Chondrocyte (in vitro differentiated cells): ENCODE results near the gene SLC25A41. TPM values are rescaled to one million over a fixed set of nuclear protein-coding genes. Genes with fewer than 3 reads are reported as not detected.
"Not testable (repeated sequence)": the region's sequence is repeated elsewhere in the genome, so short reads cannot be mapped to it uniquely, and the experiment has no call there.

Source experiments
- DNase-seq: peaks from one replicate; pipeline ENCODE4 v3.0.0; 2021; ENCODE audit warnings: mixed read lengths, low spot score
- H3K27ac Mint-ChIP-seq: one replicate; pipeline ENCODE4 v1.8.0; 2021; ENCODE audit warnings: mild to moderate bottlenecking, moderate library complexity, mixed read lengths; ENCODE audit not compliant: unreplicated experiment
- H3K27me3 Mint-ChIP-seq: 2 replicates; pipeline ENCODE4 v1.8.0; 2021; ENCODE audit warnings: low read depth, mixed read lengths
- H3K36me3 Mint-ChIP-seq: 2 replicates; pipeline ENCODE4 v1.8.0; 2021; ENCODE audit warnings: low read depth, mixed read lengths
- H3K4me1 Mint-ChIP-seq: 2 replicates; pipeline ENCODE4 v1.8.0; 2021; ENCODE audit warnings: low read depth, mild to moderate bottlenecking, mixed read lengths
- H3K4me3 Mint-ChIP-seq: one replicate; pipeline ENCODE4 v1.8.0; 2021; ENCODE audit warnings: mild to moderate bottlenecking, moderate library complexity, mixed read lengths; ENCODE audit not compliant: unreplicated experiment
- H3K9me3 Mint-ChIP-seq: 2 replicates; pipeline ENCODE4 v1.8.0; 2021; ENCODE audit warnings: low read depth, mixed read lengths
- total RNA-seq: library from RNA; stranded (reverse); gene quantifications from 3 replicates; pipeline ENCODE4 v1.2.1, GENCODE V29; 2021
- TF ChIP-seq, protein P1 (sequence below): fragments of 200-600 bp; sonication (generic); IDR thresholded peaks from 2 replicates; pipeline ENCODE4 v1.5.0; 2021; ENCODE audit warnings: antibody characterized with exemption, mild to moderate bottlenecking, moderate library complexity

The SLC25A41 gene
- total RNA-seq, 1 donor from 2014 or later: 0.20 TPM

DNA sequence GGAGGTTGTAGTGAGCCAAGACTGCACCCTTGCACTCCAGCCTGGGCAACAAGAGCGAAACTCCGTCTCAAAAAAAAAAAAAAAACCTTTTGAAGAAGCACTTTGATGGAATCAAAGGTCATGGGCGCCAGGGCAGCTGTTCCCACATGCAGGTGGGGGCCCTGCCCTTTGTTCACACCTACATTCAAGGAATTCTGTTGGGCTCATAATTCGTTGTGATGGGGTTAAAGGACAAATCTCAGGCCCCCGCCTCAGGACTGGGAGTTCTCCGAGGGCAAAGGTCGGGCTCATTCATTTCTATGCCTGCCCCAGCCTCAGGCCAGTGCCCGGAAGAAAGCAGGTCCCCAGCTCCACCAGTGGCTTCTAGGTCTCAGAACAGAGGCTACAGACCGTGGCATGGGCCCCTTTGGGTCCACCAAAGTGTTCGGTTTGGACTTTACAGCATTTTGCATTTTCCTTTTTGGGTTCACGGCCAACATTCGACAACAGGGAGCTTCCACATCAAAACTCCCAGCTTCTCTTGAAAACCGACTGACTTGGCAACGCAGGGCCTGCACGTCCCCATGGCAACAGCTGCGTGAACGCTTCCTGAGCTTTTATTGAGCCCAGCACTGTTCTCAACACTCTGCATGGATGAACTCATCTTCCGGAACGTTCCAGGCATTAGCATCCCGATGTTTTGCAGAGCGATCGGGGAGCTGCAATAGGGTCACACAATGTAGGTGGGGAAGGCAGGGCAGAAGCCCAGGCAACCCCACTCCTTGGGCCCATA lies 30.5 kb downstream of the SLC25A41 start:
- no peaks in the 10 kb centered on the region for H3K9me3 Mint-ChIP-seq
- no peaks in the 10 kb centered on the region for H3K36me3 Mint-ChIP-seq
- no peak overlapping the region for H3K27ac Mint-ChIP-seq
- H3K27me3 Mint-ChIP-seq: no peaks in the 10 kb centered on the region
- H3K4me3 Mint-ChIP-seq: no peak overlapping the region
- H3K4me1 Mint-ChIP-seq: no peaks in the 10 kb centered on the region
- DNase-seq: no peak
- TF ChIP-seq, protein P1, sequence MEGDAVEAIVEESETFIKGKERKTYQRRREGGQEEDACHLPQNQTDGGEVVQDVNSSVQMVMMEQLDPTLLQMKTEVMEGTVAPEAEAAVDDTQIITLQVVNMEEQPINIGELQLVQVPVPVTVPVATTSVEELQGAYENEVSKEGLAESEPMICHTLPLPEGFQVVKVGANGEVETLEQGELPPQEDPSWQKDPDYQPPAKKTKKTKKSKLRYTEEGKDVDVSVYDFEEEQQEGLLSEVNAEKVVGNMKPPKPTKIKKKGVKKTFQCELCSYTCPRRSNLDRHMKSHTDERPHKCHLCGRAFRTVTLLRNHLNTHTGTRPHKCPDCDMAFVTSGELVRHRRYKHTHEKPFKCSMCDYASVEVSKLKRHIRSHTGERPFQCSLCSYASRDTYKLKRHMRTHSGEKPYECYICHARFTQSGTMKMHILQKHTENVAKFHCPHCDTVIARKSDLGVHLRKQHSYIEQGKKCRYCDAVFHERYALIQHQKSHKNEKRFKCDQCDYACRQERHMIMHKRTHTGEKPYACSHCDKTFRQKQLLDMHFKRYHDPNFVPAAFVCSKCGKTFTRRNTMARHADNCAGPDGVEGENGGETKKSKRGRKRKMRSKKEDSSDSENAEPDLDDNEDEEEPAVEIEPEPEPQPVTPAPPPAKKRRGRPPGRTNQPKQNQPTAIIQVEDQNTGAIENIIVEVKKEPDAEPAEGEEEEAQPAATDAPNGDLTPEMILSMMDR: no peak

DNA sequence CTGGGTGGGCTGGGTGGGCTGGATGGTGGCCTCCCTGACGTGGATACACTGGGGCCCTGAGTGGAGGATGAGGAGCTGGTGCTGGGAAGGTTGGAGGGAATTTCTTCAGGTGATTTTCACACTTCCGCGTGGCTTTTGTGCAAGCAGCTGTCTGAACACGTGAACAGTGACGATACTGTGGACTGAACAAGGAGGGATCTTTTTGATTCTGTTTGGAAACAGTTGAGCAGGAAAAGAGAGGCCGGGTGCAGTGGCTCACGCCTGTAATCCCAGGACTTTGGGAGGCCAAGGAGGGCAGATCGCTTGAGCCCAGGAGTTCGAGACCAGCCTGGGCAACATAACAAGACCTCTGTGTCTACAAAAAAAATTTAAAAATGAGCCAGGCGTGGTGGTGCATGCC lies 31.5 kb downstream of the SLC25A41 start:
- H3K4me1 Mint-ChIP-seq: no peaks in the 10 kb centered on the region
- H3K27me3 Mint-ChIP-seq: no peaks in the 10 kb centered on the region
- TF ChIP-seq, protein P1: no peak
- no peak overlapping the region for H3K27ac Mint-ChIP-seq
- H3K4me3 Mint-ChIP-seq: no peak overlapping the region
- H3K36me3 Mint-ChIP-seq: no peaks in the 10 kb centered on the region
- no peak for DNase-seq
- H3K9me3 Mint-ChIP-seq: no peaks in the 10 kb centered on the region

DNA sequence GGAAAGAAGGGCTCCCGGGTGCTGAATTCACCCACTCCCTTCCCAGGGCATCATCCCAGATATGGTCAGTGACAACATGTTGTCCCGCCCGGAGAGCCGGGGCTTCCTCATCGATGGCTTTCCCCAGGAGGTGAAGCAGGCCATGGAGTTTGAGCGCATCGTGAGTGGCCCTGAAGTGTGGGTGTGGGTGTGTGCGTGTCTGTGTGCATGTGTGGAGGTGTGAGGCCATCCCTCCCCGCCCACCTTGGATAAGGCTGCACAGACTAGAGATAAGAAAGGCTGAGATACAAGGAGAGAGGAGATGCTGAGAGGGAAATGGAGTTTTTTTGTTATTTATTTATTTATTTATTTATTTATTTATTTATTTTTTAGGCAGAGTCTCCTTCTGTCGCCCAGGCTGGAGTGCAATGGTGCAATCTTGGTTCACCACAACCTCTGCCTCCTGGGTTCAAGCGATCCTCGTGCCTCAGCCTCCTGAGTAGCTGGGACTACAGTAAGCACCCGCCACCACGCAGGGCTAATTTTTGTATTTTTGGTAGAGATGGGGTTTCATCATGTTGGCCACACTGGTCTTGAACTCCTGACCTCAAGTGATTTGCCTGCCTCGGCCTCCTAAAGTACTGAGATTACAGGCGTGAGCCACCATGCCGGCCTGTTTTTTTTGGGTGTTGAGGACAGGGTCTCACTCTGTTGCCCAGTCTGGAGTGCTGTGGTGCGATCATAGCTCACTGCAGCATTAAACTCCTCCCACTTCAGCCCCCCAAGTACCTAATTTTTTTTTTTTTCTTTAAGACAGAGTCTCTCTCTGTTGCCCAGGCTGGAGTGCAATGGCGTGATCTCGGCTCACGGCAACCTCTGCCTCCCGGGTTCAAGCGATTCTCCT lies 33.3 kb downstream of the SLC25A41 start:
- not testable (repeated sequence) for H3K4me3 Mint-ChIP-seq, H3K27me3 Mint-ChIP-seq, H3K9me3 Mint-ChIP-seq, H3K4me1 Mint-ChIP-seq, H3K27ac Mint-ChIP-seq, H3K36me3 Mint-ChIP-seq, DNase-seq

DNA sequence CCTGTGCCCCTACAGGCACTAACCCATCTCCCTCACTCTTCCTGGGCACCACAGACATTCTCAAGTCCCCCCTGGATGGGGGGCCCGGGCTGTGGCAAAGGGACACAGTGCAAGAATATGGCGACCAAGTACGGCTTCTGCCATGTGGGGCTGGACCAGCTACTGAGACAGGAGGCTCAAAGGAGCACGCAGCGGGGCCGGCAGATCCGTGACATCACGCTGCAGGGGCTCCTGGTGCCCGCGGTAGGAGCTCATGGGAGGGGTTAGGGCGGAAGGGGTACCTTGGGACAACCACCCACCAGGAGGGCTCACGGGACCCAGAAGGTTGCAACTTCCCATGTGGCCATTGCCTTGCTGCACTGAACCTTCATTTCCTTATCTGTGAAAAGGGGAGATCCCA lies 37.3 kb downstream of the SLC25A41 start:
- DNase-seq: peak; percentile 86
- no peak overlapping the region for H3K4me3 Mint-ChIP-seq
- H3K9me3 Mint-ChIP-seq: no peaks in the 10 kb centered on the region
- no peaks in the 10 kb centered on the region for H3K27me3 Mint-ChIP-seq
- peaks cover 25% of the 10 kb centered on the region for H3K4me1 Mint-ChIP-seq
- TF ChIP-seq, protein P1: no peak
- no peaks in the 10 kb centered on the region for H3K36me3 Mint-ChIP-seq
- no peak overlapping the region for H3K27ac Mint-ChIP-seq

GRCh38 chr19:6394831-6395230 lies 38.7 kb downstream of the SLC25A41 start:
- H3K4me1 Mint-ChIP-seq: peaks cover 28% of the 10 kb centered on the region
- no peak for DNase-seq
- H3K9me3 Mint-ChIP-seq: no peaks in the 10 kb centered on the region
- H3K27me3 Mint-ChIP-seq: no peaks in the 10 kb centered on the region
- TF ChIP-seq, protein P1: no peak
- H3K36me3 Mint-ChIP-seq: peaks cover 5% of the 10 kb centered on the region
- peak overlapping the region; percentile 35 for H3K4me3 Mint-ChIP-seq
- H3K27ac Mint-ChIP-seq: peak overlapping the region; percentile 65
